ENCODE data around the gene SASS6.

The SASS6 gene

GRCh38 chr1:100132566-100133477, at the start of gene SASS6, which contains the start of gene TRMT13:
TSS of gene SASS6 (minus strand) at chr1:100132930. CDS start at chr1:100132814, 116 bp downstream.
TSS of gene TRMT13 (plus strand) at chr1:100133163. CDS start at chr1:100133169, 6 bp downstream.
- DNase-seq: peak; percentile 94 to 95

DNA sequence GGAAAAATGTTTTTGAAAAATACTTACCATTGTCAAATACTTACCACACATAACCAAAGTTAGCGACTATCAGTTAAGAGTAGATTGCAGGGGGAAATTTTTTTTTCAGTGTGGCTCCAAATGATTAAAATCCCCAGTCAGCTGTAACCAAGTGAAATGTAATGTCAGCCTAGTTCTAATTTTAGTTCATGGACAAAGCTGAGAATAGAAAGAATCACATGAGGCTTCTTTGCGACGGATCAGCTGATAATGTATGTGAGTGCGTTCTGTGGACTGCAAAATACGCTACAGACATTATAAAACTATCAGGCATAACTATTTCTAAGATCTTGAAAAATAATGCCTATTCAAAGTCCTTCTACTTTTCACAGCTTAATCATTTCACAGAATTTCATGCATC, 45.4 kb upstream of the SASS6 start, which contains the start of gene LRRC39:
TSS of gene LRRC39 (minus strand) at position 166 of the 400 bp plus-strand sequence. CDS start 9,740 bp downstream, outside the sequence.
- no peak for DNase-seq

- no peak for DNase-seq
Observed at GRCh38 chr1:100177295-100178041, 44.7 kb upstream of the SASS6 start.

DNA sequence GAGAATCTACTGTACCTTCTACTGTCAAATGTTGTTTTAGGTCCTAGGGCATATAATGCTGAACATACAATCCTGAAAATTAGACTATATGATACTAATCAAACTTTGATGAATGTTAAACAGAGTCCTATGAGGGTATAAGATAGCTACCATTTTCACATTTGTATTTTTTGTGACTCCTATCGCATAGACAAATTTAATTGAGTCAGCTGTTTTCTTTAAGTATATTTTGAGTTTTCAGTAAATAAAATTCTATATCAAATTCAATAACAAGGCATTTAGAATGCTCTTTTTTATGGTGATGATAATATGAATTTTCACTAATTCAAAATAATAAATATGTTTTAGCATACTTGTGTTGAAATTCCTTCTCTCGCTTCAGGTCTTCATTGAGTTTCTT, 35.3 kb upstream of the SASS6 start:
- DNase-seq: no peak

DNA sequence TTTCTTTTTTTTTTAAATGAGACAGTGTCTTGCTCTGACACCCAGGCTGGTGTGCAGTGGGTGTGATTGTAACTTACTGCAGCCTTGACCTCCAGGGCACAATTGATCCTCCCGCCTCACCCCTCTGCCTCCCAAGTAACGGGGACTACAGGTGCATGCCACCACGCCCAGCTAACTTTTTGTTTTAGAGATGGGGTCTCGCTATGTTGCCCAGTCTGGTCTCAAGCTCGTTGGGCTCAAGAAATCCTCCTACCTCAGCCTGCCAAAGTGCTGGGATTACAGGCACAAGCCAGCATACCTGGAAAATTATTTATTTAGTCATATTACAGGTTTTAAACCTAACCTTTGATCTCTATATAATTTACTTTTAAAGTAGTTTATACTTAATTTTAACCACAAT, 32.0 kb upstream of the SASS6 start:
- no peak for DNase-seq

- no peak for DNase-seq
Observed at GRCh38 chr1:100164216-100164615, 31.5 kb upstream of the SASS6 start.

DNA sequence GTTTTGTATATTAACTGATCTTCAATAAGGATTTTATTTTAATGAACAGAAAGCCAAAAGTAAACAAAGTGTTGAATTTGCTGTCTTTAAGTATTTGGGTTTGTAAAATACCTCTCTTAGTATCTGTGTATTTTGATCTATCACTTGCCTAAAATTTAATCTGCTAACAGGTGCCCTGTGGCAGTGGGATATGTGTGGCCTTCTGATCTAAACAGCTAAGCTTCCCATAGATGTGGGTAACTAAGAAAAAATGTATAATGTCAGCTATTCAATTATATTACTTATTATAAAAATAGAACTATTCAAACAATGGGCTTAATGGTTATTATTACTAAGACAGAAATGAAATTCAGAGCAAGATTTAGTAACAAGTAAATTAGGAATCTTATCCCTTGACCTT, 30.2 kb upstream of the SASS6 start:
- no peak for DNase-seq

DNA sequence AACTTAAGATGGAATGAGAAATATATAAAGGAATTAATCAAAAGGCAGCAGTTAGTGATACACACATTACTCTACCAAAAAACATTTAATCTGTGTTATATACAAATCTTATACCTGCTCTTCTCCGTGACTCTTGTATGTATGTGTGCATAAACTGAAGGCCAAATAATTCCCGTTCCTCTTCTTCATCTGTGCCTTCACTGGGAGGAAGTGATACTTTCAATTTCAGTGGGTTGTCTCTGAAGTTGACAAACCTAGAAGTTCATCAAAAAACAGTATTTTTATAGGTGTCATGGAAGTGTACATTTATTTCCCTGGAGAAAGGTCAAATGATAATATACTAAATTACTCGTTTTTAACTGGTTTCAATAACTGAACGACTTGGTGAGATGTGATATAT, 19.5 kb upstream of the SASS6 start:
- no peak for DNase-seq

DNA sequence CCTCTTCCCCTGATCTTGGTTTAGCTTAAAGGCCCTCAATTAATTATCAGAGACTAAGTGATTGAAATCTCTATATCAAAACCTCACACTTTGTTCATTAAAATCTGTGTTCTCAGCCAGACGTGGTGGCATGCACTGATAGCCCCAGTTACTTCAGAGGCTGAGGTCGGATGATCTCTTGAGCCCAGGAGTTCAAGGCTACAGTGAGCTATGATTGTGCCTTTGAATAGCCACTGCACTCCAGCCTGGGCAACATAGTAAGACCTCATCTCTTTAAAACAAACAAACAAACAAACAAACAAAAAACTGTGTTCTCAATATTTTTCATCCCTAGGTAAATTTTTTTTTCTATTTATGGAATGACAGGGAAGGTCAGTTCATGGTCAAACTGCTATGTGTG, 18.9 kb upstream of the SASS6 start:
- DNase-seq: no peak

- DNase-seq: no peak
Observed at GRCh38 chr1:100147875-100148274, 15.1 kb upstream of the SASS6 start.

DNA sequence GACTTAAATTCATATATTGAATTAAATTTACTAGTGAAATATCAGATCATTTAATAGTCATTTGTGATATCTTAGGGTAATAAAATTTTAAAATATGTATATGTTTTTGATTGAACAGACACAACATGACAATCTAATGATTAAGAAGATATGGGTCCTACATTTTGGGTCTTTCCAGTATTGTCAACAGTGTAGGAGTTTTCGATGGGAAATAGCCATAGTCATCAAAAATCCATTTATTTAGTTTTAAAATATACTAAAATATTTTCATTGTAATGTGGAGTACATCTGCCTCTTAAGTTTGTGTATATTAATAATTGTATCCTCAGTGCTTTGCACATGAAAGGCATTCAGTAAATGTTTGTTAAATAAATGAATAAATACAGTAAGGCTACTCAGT, 14.2 kb upstream of the SASS6 start:
- DNase-seq: no peak

DNA sequence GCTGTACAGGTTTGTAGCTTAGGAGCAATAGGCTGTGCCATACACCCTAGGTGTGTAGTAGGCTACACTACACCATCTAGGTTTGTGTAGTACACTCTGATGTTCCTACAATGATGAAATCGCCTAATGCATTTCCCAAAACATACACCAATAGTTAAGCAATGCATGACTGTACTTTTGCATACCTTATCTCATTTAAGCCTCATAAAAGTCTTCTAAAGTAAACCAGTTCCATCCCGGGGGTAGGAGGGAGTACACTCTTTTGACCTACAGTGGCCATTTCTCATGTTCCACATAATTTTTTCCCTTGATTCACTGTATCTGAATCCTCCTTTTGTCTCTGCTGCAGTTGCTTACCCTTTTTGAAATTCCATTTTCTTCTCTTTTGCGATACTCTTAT, 12.4 kb upstream of the SASS6 start:
- DNase-seq: no peak

DNA sequence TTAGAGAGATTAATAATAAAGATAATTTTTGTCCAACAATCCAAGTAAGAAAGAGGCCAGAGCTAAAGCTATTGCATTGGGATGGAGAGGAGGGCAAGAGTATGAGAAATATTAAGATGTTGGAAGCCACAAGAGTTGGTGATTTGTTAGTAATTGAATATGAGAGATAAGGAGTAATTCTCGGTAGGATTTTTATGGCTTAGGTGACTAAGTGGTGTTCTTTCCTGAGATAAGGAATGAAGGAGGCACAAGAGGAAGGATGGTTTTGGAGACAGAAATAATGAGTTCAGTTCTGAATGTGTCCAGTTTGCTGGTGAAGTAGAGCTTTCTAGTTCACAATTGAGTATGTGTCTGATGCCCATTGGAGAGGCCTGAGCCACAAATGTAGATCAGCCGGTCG, 9.6 kb upstream of the SASS6 start:
- DNase-seq: no peak

DNA sequence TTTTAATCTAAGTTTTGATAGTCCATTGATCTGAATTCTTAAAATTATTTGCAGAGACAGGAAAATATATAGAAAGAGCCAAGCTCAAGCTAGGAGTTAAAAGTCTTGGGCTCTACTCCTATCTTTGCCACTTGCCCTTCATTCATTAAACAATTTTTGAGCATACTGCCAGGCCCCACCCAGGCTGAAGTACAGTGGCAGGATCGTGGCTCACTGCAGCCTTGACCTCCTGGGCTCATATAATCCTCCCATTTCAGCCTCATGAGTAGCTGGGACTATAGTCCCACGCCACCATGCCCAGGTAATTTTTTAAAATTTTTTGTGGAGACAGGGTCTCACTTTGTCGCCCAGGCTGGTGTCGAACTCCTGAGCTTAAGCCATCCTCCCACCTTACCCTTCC, 8.5 kb upstream of the SASS6 start:
- no peak for DNase-seq

DNA sequence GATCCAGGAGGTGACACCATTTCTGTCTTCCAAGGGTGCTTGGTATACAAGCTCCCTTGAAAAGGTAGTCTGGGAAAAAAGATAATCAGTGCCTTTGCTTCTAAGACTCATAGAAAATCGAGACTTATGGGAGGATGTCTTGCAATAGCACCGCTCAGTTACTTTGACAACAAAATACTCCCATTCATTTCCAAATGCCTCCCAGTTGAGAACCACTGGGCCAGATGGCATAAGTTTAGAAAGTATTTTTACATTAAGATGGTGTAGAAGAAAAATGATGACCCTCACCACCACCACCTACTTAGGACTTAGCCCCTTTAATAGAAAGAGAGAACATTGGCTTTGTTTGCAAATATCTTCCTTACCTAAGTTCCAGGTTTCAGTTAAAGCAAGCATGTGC, 4.9 kb upstream of the SASS6 start:
- no peak for DNase-seq

DNA sequence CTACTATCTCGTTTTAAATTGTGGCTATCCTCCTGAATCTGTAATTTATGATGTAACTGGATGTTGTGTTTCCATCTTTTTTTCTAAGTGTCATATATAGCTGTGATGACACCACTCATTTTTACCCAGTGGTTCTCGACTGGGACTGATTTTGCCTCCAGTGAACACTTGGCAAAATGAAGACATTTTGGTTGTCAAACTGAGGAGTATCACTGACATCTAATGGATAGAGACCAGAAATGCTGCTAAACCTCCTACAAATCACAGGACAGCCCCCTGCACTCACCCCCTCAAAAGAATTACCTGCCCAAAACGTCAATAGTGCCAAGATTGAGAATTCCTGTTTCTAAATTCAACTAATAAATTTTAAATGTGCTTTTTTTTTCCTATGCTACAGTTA, 2.1 kb upstream of the SASS6 start:
- DNase-seq: no peak

DNA sequence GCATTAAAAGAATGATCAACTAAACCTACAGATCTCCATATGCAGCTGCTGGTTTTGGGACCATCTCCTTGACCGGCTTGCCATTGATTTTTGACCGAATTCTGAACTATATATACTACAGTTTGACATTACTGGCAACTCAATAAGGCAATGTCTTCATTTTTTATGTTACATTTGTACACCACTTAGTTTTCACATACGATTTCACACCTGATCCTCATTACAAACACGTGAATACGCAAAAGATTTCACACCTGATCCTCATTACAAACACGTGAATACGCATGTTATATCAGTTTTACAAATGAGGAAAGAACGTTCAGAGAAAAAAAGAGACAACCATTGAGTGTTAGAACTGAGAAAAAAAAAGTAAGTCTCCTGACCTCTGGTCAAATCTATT, 1.1 kb downstream of the SASS6 start:
- no peak for DNase-seq

GRCh38 chr1:100130552-100131077, 2.1 kb downstream of the SASS6 start:
- DNase-seq: no peak

DNA sequence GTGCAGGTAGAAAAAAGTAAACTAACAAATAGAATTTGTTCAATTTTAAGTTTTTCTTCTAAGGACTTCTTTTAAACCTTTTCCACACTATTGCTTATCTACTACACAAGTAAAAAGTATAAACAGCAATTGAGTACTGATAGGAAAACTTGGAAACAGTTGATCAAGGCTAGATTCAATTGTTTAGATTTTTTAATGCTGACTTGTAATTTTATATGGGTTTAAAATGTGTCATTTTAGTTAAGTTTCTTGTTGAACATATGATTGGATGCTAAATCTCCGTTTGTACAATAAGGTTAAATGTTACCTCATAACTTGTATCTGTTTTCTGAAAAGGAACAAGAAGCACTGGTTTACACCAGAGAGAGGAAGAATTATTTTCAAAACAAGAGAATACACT, 5.5 kb downstream of the SASS6 start:
- DNase-seq: no peak

- DNase-seq: no peak
Observed at GRCh38 chr1:100122177-100122576, 10.6 kb downstream of the SASS6 start.

- no peak for DNase-seq
Observed at GRCh38 chr1:100115524-100115923, 17.2 kb downstream of the SASS6 start.

DNA sequence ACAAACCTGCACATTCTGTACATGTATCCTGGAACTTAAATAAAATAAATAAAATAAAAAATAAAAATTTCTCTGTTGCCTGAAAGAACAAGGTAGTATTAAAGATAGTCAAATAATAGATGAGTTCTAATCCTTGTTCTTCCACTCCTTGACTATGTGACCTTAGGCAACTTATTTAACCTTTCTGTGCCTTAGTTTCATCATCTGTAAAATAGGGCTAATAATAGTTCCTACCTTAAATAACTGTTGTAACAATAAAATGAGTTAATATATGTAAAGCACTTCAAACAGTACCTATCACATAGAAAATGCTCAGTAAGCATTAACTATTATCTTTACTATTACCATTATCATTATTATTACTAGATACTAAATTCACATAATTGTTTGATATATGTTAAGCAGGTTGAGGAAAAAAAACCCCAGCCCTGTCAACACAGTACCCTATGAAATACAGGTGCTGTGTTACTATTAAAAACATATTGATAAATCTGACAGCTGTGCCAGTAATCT, 23.1 kb downstream of the SASS6 start:
- DNase-seq: no peak

DNA sequence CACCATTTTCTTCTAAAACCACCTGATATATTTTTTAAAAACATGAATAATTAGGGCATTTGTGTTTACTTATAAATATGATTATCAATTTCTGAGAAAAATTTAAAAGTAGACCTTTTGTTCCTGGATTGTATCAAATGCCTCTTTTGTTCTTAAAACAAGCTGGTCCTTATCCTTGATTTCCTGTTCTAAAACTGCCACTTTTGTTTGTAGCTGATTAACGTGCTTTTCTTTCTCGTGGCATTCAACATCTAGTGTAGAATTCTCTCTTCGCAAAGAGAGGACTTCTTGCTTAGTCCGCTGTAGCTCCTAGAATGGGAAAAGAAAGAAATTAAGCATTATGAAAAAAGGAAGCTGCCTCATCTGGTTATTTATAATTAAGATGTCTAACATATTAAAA, 25.0 kb downstream of the SASS6 start:
- DNase-seq: no peak

DNA sequence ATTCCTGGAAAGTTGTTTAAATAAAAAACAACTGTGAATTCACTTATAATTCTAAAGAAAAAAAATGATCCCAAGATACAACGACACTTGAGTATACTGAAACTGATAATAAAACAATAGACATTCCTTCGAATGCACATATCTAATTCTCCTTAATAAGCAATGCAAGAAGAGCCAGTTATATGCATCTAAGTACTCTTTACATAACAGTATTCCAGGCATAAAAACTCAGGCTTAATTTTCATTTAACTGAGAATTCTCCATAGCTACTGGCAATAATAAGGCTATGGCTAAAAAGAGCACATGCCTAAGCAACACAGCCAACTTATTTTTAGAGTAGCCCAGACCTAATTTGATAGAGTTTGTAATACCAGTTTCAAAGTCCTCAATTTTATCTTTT, 31.2 kb downstream of the SASS6 start:
- no peak for DNase-seq
